ENCODE data around the gene NFASC.

The NFASC gene

GRCh38 chr1:205014783-205015182 lies 144.1 kb downstream of the NFASC start:
- no peak for DNase-seq

GRCh38 chr1:205015241-205015640 lies 144.6 kb downstream of the NFASC start:
- no peak for DNase-seq

GRCh38 chr1:205016075-205016474 lies 145.4 kb downstream of the NFASC start:
- DNase-seq, result no peak

GRCh38 chr1:205016584-205016983 lies 145.9 kb downstream of the NFASC start:
- no peak for DNase-seq

- no peak for DNase-seq
Measured at GRCh38 chr1:205017001-205017400, 146.3 kb downstream of the NFASC start.

- no peak for DNase-seq
Measured at GRCh38 chr1:205017766-205018165, 147.1 kb downstream of the NFASC start.

- no peak for DNase-seq
Measured at GRCh38 chr1:205018381-205018780, 147.7 kb downstream of the NFASC start.

- DNase-seq, result no peak
Measured at GRCh38 chr1:205020466-205020865, 149.8 kb downstream of the NFASC start.

- no peak for DNase-seq
Measured at GRCh38 chr1:205024679-205025078, 154.0 kb downstream of the NFASC start.

GRCh38 chr1:205025239-205025638 lies 154.6 kb downstream of the NFASC start:
- DNase-seq, result no peak

- DNase-seq, result no peak
Measured at GRCh38 chr1:205026181-205026580, 155.5 kb downstream of the NFASC start.

GRCh38 chr1:205028390-205028789 lies 157.7 kb downstream of the NFASC start:
- no peak for DNase-seq

- DNase-seq, result no peak
Measured at GRCh38 chr1:205028924-205029323, 158.3 kb downstream of the NFASC start.

- DNase-seq, result no peak
Measured at GRCh38 chr1:205030241-205030640, 159.6 kb downstream of the NFASC start.

GRCh38 chr1:205030896-205031295 lies 160.2 kb downstream of the NFASC start:
- no peak for DNase-seq

GRCh38 chr1:205032508-205032907 lies 161.8 kb downstream of the NFASC start:
- no peak for DNase-seq

GRCh38 chr1:205037539-205037938 lies 166.9 kb downstream of the NFASC start:
- no peak for DNase-seq

GRCh38 chr1:205038132-205038786 lies 167.6 kb downstream of the NFASC start:
- no peak for DNase-seq

GRCh38 chr1:205041001-205041715 lies 170.5 kb downstream of the NFASC start:
- no peak for DNase-seq

GRCh38 chr1:205041998-205042910 lies 171.6 kb downstream of the NFASC start:
- DNase-seq, result no peak

- DNase-seq, result no peak
Measured at GRCh38 chr1:205042911-205043806, 172.5 kb downstream of the NFASC start, which contains the start of gene CNTN2. TSS of gene CNTN2 (plus strand) at chr1:205043212. CDS start at chr1:205053186, 9,974 bp downstream.

GRCh38 chr1:205043866-205044265 lies 173.2 kb downstream of the NFASC start:
- DNase-seq, result no peak

All from hematopoietic multipotent progenitor cell treated with erythropoietin and hydrocortisone succinate and interleukin-3 and kit ligand, for 8 days (in vitro differentiated cells).